ENCODE measurements around the gene ACTN4.

Gene ACTN4

GRCh38 chr19:38780443-38780842 lies 133.0 kb downstream of the ACTN4 start:
- no peak for DNase-seq

GRCh38 chr19:38781058-38781457 lies 133.6 kb downstream of the ACTN4 start:
- peak; percentile 34 for DNase-seq

Data from NCI-H82 (cell line).